ENCODE results near the gene SH3BP4. TPM values are rescaled to one million over a fixed set of nuclear protein-coding genes. Genes with fewer than 3 reads are reported as not detected.

The SH3BP4 gene
- total RNA-seq, 4 donors from 2014 or later = 13.5 to 28.4 (median 20.1) TPM

GRCh38 chr2:234992196-234992595 lies 40.4 kb downstream of the SH3BP4 start:
- no peak for DNase-seq
- no peak for TF ChIP-seq CTCF (IDR thresholded peaks at IDR 0.05)
- TF ChIP-seq POLR2A (IDR thresholded peaks at IDR 0.05) = no peak
- Histone ChIP-seq H3K27me3 (no peaks in the 10 kb centered on the region), H3K9me3 (no peaks in the 10 kb centered on the region), H3K4me1 (no peaks in the 10 kb centered on the region), H3K27ac (no peak overlapping the region), H3K36me3 (no peaks in the 10 kb centered on the region), H3K4me3 (no peak overlapping the region)
- intact Hi-C loops (cut with DNase I; ENCODE audit: low total_unique reads) = no loop called here

GRCh38 chr2:234992624-234993349 lies 41.0 kb downstream of the SH3BP4 start:
- no peak for DNase-seq
- intact Hi-C loops (cut with DNase I; ENCODE audit: low total_unique reads) = no loop called here
- TF ChIP-seq CTCF (IDR thresholded peaks at IDR 0.05) = no peak
- TF ChIP-seq POLR2A (IDR thresholded peaks at IDR 0.05) = no peak

GRCh38 chr2:234993541-234993981 lies 41.7 kb downstream of the SH3BP4 start:
- Histone ChIP-seq H3K36me3 (no peaks in the 10 kb centered on the region), H3K27me3 (no peaks in the 10 kb centered on the region), H3K4me3 (no peak overlapping the region), H3K4me1 (no peaks in the 10 kb centered on the region), H3K9me3 (no peaks in the 10 kb centered on the region), H3K27ac (no peak overlapping the region)
- no peak for DNase-seq
- intact Hi-C loops (cut with DNase I; ENCODE audit: low total_unique reads) = no loop called here
- TF ChIP-seq POLR2A (IDR thresholded peaks at IDR 0.05) = no peak
- no peak for TF ChIP-seq CTCF (IDR thresholded peaks at IDR 0.05)

More at GRCh38 chr2:234992624-234993349, 41.0 kb downstream of the SH3BP4 start:
- Histone ChIP-seq H3K4me3 (no peak overlapping the region), H3K27me3 (no peaks in the 10 kb centered on the region), H3K4me1 (no peaks in the 10 kb centered on the region), H3K27ac (no peak overlapping the region), H3K36me3 (no peaks in the 10 kb centered on the region), H3K9me3 (no peaks in the 10 kb centered on the region)

- H3K4me1 ChIP-seq = no peaks in the 10 kb centered on the region
- no peak overlapping the region for H3K4me3 ChIP-seq
- intact Hi-C loops (cut with DNase I; ENCODE audit: low total_unique reads) = no loop called here
- H3K27ac ChIP-seq = no peak overlapping the region
- TF ChIP-seq CTCF (IDR thresholded peaks at IDR 0.05) = no peak
- no peak for TF ChIP-seq POLR2A (IDR thresholded peaks at IDR 0.05)
- no peak for DNase-seq
- no peaks in the 10 kb centered on the region for H3K36me3 ChIP-seq
- no peaks in the 10 kb centered on the region for H3K9me3 ChIP-seq
- no peaks in the 10 kb centered on the region for H3K27me3 ChIP-seq
These were observed 42.9 kb downstream of the SH3BP4 start for GRCh38 chr2:234994438-234995321.

All from uterus (tissue), 4 donors.